ENCODE data around the gene MFAP3L.

MFAP3L gene

GRCh38 chr4:169968999-169969398 is 57.2 kb downstream of the MFAP3L start:
- no peak for TF ChIP-seq CTCF (IDR thresholded peaks at IDR 0.05; ENCODE audit: low read depth, low read length)
- H3K4me3 ChIP-seq (replicated peaks in 1 of 2; ENCODE audit: low read depth in 2 of 2, low read length in 2 of 2): no peak overlapping the region
- DNase-seq (ENCODE audit: low read depth in 2 of 2): peak in 1 of 2 donors; percentile 95

GRCh38 chr4:169963998-169964397 is 62.2 kb downstream of the MFAP3L start:
- DNase-seq (ENCODE audit: low read depth in 2 of 2): peak in 1 of 2 donors; percentile 75
- no peak for TF ChIP-seq CTCF (IDR thresholded peaks at IDR 0.05; ENCODE audit: low read depth, low read length)
- no peak overlapping the region for H3K4me3 ChIP-seq (replicated peaks in 1 of 2; ENCODE audit: low read depth in 2 of 2, low read length in 2 of 2)

- H3K4me3 ChIP-seq (replicated peaks in 1 of 2; ENCODE audit: low read depth in 2 of 2, low read length in 2 of 2): no peak overlapping the region
- no peak for DNase-seq (ENCODE audit: low read depth in 2 of 2)
- no peak for TF ChIP-seq CTCF (IDR thresholded peaks at IDR 0.05; ENCODE audit: low read depth, low read length)
Observed at GRCh38 chr4:169959254-169959653, 66.9 kb downstream of the MFAP3L start.

GRCh38 chr4:169958629-169959028 is 67.6 kb downstream of the MFAP3L start:
- no peak for DNase-seq (ENCODE audit: low read depth in 2 of 2)
- TF ChIP-seq CTCF (IDR thresholded peaks at IDR 0.05; ENCODE audit: low read depth, low read length): no peak
- H3K4me3 ChIP-seq (replicated peaks in 1 of 2; ENCODE audit: low read depth in 2 of 2, low read length in 2 of 2): no peak overlapping the region

GRCh38 chr4:169957785-169958184 is 68.4 kb downstream of the MFAP3L start:
- no peak for TF ChIP-seq CTCF (IDR thresholded peaks at IDR 0.05; ENCODE audit: low read depth, low read length)
- no peak for DNase-seq (ENCODE audit: low read depth in 2 of 2)
- H3K4me3 ChIP-seq (replicated peaks in 1 of 2; ENCODE audit: low read depth in 2 of 2, low read length in 2 of 2): no peak overlapping the region

GRCh38 chr4:169956091-169956843 is 69.9 kb downstream of the MFAP3L start:
- TF ChIP-seq CTCF (IDR thresholded peaks at IDR 0.05; ENCODE audit: low read depth, low read length): no peak
- H3K4me3 ChIP-seq (replicated peaks in 1 of 2; ENCODE audit: low read depth in 2 of 2, low read length in 2 of 2): no peak overlapping the region
- no peak for DNase-seq (ENCODE audit: low read depth in 2 of 2)

GRCh38 chr4:169955521-169955920 is 70.7 kb downstream of the MFAP3L start:
- no peak overlapping the region for H3K4me3 ChIP-seq (replicated peaks in 1 of 2; ENCODE audit: low read depth in 2 of 2, low read length in 2 of 2)
- no peak for TF ChIP-seq CTCF (IDR thresholded peaks at IDR 0.05; ENCODE audit: low read depth, low read length)
- no peak for DNase-seq (ENCODE audit: low read depth in 2 of 2)
